GM18519 (cell line): ENCODE data around the gene PDPN.
"Not testable (repeated sequence)": the region's sequence is repeated elsewhere in the genome, so short reads cannot be mapped to it uniquely, and the experiment has no call there.

ENCODE experiments used
- ATAC-seq: cut with Tn5 transposase; IDR thresholded peaks from one replicate; pipeline ENCODE4 v1.9.1; 2021; ENCODE audit warnings: mild to moderate bottlenecking, moderate library complexity; ENCODE audit not compliant: unreplicated experiment, low FRiP score

The PDPN gene

GRCh38 chr1:13583595-13583965 lies at the start of gene PDPN:
PDPN (plus strand) TSS chr1:13583832; CDS start chr1:13584034, 202 bp downstream.
- no peak for ATAC-seq

DNA sequence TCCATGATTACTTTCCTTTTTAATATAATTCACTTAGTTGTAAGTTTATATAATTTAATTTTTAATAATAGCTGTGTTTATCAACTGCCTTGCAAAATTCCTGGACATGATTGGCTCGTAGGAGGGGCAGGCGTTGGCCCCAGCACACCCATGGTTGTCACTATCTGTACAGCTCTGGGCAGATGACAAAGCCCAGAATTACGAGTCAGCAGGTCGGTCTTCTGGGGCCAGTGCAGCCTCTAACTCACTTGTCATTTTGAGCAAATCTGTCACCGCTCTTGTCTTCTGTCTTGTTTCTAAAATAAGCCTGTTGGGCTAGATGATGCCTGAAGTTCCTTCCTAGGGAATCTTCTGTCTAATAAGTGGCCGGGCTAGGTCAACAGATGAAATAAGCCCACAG lies 48.4 kb upstream of the PDPN start:
- no peak for ATAC-seq

- ATAC-seq: no peak
Measured at GRCh38 chr1:13536571-13536970, 47.1 kb upstream of the PDPN start.

- no peak for ATAC-seq
Measured at GRCh38 chr1:13538832-13539231, 44.8 kb upstream of the PDPN start.

DNA sequence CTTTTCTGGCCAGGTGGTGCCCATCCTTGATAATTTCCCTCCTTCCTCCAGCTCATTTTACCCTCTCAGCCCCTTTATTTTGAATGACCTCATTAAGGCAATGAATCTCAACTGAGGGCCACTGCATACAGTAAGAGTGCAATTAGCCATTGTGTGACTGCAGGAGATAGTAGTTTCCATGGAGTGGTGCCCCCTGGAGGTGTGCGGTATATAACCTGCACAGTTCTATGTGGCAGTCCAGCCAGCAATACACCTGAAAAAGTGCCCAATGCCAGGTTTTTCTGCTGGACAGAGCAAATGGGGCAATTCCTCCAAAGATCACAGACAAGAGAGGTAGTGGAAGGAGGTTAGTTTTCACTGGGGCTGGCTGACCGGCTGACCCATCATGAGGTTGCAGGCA lies 43.9 kb upstream of the PDPN start:
- no peak for ATAC-seq

GRCh38 chr1:13540866-13541265 lies 42.8 kb upstream of the PDPN start:
- no peak for ATAC-seq

DNA sequence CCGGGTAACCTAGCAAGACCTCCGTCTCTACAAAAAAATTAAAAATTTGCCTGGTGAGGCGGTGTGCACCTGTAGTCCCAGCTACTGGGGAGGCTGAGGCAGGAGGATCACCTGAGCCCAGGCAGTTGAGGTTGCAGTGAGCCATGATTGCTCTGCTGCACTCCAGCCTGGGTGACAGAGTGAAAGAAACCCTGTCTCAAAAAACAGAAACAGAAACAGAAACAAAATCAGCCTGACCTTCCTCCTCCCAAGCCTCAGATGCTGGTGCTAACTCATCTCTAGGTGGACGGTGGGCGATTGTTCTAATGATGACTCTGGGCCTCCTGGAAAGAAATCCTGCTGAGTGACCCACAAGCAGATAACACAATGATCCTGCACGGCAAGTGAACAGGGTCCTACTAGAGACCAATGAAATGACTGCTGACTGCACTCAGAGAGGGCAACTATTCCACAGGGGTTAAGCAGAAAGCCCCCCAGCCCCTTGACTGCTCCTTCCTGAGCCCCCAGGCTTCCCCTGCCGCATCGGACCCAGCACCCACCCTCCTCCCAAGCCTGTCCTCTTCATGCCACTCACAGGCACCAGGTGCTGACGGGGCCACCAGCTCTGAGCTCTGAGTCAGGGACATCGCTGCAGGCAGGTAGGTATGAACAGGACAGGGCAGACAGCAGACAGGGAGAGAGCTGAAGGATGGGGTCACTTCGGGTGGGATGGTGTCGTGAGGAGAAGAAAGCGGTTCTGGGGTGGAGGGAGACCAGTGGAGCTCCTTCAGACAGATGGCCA lies 42.0 kb upstream of the PDPN start:
- no peak for ATAC-seq

- no peak for ATAC-seq
Measured at GRCh38 chr1:13543451-13544220, 40.0 kb upstream of the PDPN start.

DNA sequence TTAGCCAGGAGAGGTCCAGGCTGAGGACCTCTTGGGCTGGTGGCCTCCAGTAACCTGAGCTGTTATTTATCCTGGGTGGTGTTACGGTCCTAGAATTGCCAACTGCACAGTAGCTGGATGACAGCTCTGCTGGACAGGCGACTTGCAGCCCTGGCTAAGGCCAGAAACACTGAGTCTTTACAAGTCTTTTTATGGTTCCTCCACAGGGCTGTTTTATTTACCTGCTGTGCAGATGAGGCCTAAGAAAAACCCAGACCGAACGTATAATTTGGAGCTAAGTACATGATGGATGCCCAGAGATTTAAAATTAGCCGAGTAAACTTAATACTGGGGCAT lies 39.4 kb upstream of the PDPN start:
- no peak for ATAC-seq

GRCh38 chr1:13546791-13547190 lies 36.8 kb upstream of the PDPN start:
- ATAC-seq: no peak

DNA sequence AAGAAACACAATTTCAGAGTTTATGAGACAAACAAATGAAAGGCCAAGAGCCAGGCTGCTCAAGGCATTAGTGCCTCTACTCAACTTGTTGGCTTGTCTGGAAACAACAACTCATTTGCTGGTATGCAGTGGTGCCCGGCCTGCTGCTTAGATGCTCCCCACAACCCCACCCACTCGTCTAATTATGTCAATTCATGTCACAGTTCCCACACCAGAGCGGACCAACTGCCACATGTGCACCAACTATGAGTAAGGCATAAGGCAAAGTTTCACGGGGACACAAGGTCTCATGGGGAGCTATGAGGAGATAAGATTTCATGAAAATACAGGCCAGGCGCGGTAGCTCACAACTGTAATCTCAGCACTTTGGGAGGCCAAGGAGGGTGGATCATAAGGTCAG lies 35.4 kb upstream of the PDPN start:
- ATAC-seq: no peak

DNA sequence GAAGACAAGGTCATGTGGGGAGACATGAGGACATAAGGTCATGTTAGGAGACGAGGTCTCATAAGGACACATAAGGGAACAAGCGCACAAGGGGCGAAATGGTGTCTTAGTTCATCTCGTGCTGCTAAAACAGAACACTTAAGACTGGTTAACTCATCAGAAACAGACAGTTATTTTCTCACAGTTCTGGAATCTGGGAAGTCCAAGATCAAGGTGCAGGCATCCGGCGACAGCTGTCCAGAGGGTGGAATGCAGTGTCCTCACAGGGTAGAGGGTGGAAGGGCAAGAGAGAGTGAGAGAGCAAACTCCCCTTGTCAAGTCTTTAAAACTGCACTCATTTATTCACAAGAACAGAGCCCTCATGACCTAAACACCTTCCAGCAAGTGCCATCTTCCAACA lies 34.6 kb upstream of the PDPN start:
- no peak for ATAC-seq

GRCh38 chr1:13549521-13549920 lies 34.1 kb upstream of the PDPN start:
- ATAC-seq: no peak

DNA sequence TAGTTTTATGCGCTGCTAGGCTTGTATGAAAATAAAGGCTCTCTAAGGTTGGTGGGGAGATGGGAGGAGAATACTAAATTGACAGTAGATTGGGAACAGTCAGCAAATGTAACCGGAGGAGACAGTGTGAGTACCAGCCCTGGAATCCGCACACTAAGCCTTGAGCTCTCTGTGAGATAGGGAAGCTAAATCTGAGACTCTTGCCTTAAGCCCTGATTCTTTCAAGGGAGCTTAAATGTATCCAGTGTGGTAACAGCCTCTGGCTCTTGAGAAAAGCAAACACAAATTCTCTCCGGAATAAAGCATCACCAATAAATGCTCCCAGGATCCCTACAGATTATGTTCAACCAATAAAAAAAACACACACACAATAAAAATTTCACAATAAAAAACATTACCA lies 33.0 kb upstream of the PDPN start:
- ATAC-seq: no peak

DNA sequence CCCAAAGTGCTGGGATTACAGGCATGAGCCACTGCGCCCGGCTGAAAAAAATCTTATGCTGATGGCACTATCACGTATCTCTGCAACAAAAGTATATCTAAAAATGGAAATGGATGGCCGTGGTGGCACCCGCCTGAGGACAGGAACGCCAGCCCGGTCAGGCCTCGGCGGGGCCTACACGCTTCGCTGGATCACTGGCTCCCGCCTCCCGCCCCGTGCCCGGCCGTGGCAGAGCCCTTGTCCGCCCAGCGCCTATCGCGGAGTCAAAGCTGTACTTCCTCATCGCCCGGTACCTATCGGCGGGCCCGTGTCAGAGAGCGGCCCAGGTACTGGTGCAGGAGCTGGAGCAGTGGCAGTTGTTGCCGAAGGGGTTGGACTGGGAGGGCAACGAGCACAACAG lies 28.8 kb upstream of the PDPN start:
- no peak for ATAC-seq

DNA sequence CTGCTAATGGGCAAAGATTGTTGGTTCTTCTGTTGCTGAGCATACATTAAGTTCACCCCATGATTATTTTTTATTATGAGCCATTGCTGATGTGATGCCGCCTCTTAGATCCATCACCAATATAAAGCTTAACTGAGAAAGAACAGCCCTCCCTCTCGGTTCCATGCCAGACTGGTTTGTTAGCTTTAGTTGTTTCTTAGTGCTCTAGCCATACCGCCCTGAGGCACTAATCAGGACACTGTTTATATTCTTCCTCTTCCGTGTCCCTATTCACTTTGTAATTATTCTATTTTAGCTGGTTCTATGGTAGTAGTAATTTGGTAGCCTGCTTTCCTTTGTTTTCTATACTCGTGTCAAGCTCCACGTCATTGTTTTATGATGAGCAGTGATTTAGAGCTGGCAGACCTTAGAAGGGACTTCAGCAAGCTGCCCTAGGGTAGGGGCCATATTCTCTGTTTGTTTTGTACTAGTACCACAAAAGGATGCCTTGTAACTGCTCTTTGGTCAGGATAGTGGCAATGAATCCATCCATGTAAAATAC lies 27.3 kb upstream of the PDPN start:
- no peak for ATAC-seq

- ATAC-seq: no peak
Measured at GRCh38 chr1:13560541-13560940, 23.1 kb upstream of the PDPN start.

DNA sequence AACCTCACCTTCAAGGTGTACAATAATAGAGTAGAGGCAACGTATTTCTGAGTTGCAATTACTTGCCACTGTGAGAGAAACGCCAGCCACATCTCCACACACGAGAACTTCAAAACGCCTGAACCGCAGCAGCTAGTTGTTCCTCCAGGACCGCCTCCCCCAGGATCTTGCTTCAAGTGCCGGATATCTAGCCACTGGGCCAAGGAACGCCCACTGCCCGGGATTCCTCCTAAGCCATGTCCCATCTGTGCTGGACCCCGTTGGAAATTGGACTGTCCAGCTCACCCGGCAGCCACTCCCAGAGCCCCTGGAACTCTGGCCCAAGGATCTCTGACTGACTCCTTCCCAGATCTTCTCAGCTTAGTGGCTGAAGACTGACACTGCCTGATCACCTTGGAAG lies 20.7 kb upstream of the PDPN start:
- ATAC-seq: not testable (repeated sequence)

DNA sequence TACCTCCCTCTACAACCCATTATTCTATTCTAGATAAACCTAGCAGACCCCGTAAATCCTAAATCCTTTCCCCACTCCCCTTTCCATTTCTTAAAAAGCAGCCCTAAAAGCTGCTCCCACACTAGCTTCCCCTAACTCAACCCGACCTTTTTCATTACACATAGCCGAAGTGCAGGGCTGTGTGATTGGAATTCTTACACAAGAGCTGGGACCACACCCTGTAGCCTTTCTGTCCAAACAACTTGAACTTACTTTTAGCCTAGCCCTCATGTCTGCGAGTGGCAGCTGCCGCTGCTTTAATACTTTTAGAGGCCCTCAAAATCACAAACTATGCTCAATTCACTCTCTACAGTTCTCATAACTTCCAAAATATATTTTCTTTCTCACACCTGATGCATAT lies 19.6 kb upstream of the PDPN start:
- no peak for ATAC-seq

DNA sequence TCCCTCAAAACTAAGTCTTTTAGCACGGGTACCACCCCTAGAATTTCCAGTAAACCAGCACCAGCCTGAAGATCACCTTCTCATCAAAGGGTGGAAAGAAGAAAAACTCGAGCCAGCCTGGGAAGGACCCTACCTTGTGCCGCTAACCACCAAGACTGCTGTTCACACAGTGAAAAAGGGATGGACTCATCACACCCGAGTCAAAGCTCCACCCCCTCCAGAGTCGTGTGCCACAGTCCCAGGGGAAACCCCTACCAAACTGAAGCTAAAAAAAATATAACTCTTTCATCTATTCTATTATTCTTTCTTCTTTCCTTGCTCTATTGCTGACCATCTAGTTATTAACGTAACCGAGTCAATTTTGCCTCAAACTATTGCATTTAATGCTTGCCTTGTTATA lies 13.2 kb upstream of the PDPN start:
- ATAC-seq: not testable (repeated sequence)

DNA sequence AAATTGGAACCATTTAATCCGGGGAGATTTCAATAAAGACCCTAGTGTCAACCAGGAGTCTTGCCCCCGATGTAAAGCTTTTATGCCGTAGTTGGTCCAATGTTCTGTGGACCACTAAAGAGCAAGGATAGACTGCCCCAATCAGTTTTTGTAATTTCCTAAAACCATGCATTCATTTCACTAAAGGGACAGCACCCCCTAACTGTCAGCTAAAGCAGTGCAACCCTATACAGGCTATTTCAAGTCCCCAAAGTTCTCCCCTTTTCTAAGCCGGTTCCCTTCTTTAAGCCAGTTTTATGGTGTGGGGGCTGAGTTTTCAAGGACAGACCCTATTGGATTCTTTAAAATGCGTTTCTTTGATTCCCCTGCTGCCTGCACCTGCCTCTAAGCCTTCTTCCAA lies 12.7 kb upstream of the PDPN start:
- ATAC-seq: no peak

DNA sequence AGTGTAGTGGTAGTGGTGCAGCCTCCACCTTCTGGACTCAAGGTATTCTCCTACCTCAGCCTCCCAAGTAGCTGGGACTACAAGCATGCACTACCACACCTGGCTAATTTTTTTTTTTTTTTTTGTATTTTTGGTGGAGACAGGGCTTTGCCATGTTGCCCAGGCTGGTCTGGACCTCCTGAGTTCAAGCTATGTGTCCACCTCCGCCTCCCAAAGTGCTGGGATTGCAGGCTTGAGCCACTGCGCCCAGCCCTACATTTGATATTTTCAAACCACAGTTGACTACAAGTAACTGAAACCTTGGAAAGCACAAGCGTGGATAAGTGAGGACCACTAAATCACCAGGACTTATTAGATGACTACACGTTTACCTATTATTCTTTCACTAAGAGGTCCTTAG lies 10.0 kb upstream of the PDPN start:
- no peak for ATAC-seq
